ENCODE measurements around the gene CACNA2D2. TPM values are rescaled to one million over a fixed set of nuclear protein-coding genes. Genes with fewer than 3 reads are reported as not detected.

CACNA2D2 gene
- total RNA-seq, 1 experiment from 2014 or later, result 22.0 TPM

DNA sequence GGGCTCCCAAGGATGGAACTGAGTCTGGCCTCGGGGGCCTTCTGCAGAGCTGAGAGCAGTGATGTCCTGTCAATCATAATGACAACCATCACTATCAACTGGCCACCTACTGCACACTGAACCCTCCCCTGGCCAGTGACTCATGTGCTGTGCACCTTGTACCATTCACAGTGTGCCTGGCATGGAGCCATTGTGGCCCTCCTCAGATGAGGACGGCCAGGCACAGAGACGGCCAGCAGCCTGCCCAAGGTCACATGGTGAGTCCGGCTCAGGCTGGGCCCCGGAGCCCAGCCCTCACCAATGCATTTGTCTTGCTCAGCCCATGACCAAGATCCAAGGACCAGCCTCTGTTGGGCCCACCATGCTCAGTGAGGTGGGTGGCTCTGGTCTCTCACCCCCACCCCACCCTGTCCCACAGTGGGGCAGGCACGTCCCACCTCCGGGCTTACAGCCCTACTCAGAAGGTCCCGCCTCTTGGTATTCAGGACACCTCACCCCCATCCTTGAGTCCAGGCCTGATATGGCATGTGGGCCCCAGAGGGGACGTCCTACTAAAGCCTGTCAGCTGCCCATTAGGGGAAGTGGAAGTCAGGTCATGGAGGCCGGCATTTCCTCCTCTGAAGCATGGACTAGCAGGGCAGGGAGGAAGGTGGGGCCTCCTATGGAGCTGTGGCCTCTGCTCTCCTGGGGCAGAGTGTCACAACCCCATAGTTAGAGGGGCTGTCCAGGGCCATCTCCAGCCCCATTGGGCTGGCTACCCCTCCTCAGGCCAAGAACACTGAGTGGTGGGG is 108.2 kb downstream of the CACNA2D2 start (continued):
- TF ChIP-seq, protein P1, sequence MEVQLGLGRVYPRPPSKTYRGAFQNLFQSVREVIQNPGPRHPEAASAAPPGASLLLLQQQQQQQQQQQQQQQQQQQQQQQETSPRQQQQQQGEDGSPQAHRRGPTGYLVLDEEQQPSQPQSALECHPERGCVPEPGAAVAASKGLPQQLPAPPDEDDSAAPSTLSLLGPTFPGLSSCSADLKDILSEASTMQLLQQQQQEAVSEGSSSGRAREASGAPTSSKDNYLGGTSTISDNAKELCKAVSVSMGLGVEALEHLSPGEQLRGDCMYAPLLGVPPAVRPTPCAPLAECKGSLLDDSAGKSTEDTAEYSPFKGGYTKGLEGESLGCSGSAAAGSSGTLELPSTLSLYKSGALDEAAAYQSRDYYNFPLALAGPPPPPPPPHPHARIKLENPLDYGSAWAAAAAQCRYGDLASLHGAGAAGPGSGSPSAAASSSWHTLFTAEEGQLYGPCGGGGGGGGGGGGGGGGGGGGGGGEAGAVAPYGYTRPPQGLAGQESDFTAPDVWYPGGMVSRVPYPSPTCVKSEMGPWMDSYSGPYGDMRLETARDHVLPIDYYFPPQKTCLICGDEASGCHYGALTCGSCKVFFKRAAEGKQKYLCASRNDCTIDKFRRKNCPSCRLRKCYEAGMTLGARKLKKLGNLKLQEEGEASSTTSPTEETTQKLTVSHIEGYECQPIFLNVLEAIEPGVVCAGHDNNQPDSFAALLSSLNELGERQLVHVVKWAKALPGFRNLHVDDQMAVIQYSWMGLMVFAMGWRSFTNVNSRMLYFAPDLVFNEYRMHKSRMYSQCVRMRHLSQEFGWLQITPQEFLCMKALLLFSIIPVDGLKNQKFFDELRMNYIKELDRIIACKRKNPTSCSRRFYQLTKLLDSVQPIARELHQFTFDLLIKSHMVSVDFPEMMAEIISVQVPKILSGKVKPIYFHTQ (CRISPR knock-in tag; IDR thresholded peaks at IDR 0.05), result no peak
- TF ChIP-seq ZNF219 (CRISPR knock-in tag; IDR thresholded peaks at IDR 0.05; ENCODE audit: borderline replicate concordance) (no peak), HMGA2 (CRISPR knock-in tag; IDR thresholded peaks at IDR 0.05) (no peak), TEAD4 (CRISPR knock-in tag; IDR thresholded peaks at IDR 0.05) (no peak)

DNA sequence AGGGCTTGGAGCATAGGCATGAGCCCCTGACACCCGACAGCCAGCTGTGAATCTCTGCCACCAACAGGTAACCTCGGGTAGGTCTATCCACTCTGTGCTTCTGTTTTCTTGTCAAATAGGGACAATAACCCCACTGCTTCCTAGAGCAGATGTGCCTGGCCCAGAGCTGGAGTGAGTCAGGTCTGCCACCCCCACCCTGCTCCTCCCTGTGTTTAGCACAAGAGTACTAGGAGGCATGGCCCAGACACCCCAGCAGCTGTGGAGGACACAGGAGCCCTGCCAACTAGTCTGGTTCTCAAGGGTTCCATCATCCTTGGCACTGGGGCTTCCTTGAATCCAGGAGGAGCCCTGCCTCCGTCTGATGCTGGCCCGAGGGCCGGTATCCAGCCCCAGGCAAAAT is 110.4 kb downstream of the CACNA2D2 start:
- ChIA-PET POLR2A (no interaction called here), CTCF (no interaction called here)
- H3K4me1 Mint-ChIP-seq, result no peaks in the 10 kb centered on the region
- H3K9me3 Mint-ChIP-seq, result no peaks in the 10 kb centered on the region
- no peak overlapping the region for H3K27ac Mint-ChIP-seq
- ATAC-seq, result no peak
- no peak overlapping the region for H3K4me3 Mint-ChIP-seq
- no peak for DNase-seq (ENCODE audit: low spot score)
- no peaks in the 10 kb centered on the region for H3K27me3 Mint-ChIP-seq (ENCODE audit: low read depth)
- H3K36me3 Mint-ChIP-seq, result no peaks in the 10 kb centered on the region
- no peak for TF ChIP-seq ZNF416 (CRISPR knock-in tag; IDR thresholded peaks at IDR 0.05)
- TF ChIP-seq, protein P2, sequence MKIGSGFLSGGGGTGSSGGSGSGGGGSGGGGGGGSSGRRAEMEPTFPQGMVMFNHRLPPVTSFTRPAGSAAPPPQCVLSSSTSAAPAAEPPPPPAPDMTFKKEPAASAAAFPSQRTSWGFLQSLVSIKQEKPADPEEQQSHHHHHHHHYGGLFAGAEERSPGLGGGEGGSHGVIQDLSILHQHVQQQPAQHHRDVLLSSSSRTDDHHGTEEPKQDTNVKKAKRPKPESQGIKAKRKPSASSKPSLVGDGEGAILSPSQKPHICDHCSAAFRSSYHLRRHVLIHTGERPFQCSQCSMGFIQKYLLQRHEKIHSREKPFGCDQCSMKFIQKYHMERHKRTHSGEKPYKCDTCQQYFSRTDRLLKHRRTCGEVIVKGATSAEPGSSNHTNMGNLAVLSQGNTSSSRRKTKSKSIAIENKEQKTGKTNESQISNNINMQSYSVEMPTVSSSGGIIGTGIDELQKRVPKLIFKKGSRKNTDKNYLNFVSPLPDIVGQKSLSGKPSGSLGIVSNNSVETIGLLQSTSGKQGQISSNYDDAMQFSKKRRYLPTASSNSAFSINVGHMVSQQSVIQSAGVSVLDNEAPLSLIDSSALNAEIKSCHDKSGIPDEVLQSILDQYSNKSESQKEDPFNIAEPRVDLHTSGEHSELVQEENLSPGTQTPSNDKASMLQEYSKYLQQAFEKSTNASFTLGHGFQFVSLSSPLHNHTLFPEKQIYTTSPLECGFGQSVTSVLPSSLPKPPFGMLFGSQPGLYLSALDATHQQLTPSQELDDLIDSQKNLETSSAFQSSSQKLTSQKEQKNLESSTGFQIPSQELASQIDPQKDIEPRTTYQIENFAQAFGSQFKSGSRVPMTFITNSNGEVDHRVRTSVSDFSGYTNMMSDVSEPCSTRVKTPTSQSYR (CRISPR knock-in tag; IDR thresholded peaks at IDR 0.05), result no peak
- TF ChIP-seq, protein P3, sequence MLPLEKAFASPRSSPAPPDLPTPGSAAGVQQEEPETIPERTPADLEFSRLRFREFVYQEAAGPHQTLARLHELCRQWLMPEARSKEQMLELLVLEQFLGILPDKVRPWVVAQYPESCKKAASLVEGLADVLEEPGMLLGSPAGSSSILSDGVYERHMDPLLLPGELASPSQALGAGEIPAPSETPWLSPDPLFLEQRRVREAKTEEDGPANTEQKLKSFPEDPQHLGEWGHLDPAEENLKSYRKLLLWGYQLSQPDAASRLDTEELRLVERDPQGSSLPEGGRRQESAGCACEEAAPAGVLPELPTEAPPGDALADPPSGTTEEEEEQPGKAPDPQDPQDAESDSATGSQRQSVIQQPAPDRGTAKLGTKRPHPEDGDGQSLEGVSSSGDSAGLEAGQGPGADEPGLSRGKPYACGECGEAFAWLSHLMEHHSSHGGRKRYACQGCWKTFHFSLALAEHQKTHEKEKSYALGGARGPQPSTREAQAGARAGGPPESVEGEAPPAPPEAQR (CRISPR knock-in tag; IDR thresholded peaks at IDR 0.05), result no peak
- TF ChIP-seq FOXJ3 (CRISPR knock-in tag; IDR thresholded peaks at IDR 0.05; ENCODE audit: borderline replicate concordance), result no peak
- no peak for TF ChIP-seq ELF4 (CRISPR knock-in tag; IDR thresholded peaks at IDR 0.05; ENCODE audit: low read depth)
- TF ChIP-seq, protein P4, sequence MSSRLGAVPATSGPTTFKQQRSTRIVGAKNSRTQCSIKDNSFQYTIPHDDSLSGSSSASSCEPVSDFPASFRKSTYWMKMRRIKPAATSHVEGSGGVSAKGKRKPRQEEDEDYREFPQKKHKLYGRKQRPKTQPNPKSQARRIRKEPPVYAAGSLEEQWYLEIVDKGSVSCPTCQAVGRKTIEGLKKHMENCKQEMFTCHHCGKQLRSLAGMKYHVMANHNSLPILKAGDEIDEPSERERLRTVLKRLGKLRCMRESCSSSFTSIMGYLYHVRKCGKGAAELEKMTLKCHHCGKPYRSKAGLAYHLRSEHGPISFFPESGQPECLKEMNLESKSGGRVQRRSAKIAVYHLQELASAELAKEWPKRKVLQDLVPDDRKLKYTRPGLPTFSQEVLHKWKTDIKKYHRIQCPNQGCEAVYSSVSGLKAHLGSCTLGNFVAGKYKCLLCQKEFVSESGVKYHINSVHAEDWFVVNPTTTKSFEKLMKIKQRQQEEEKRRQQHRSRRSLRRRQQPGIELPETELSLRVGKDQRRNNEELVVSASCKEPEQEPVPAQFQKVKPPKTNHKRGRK (CRISPR knock-in tag; IDR thresholded peaks at IDR 0.05; ENCODE audit: borderline replicate concordance), result no peak
- TF ChIP-seq GTF2I (CRISPR knock-in tag; conservative IDR thresholded peaks at IDR 0.05), result no peak
- no peak for TF ChIP-seq ATF1 (CRISPR knock-in tag; IDR thresholded peaks at IDR 0.05)
- TF ChIP-seq, protein P5, sequence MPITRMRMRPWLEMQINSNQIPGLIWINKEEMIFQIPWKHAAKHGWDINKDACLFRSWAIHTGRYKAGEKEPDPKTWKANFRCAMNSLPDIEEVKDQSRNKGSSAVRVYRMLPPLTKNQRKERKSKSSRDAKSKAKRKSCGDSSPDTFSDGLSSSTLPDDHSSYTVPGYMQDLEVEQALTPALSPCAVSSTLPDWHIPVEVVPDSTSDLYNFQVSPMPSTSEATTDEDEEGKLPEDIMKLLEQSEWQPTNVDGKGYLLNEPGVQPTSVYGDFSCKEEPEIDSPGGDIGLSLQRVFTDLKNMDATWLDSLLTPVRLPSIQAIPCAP (CRISPR knock-in tag; IDR thresholded peaks at IDR 0.05), result no peak
- TF ChIP-seq NFE2L1 (CRISPR knock-in tag; IDR thresholded peaks at IDR 0.05), result no peak
- TF ChIP-seq, protein P6, sequence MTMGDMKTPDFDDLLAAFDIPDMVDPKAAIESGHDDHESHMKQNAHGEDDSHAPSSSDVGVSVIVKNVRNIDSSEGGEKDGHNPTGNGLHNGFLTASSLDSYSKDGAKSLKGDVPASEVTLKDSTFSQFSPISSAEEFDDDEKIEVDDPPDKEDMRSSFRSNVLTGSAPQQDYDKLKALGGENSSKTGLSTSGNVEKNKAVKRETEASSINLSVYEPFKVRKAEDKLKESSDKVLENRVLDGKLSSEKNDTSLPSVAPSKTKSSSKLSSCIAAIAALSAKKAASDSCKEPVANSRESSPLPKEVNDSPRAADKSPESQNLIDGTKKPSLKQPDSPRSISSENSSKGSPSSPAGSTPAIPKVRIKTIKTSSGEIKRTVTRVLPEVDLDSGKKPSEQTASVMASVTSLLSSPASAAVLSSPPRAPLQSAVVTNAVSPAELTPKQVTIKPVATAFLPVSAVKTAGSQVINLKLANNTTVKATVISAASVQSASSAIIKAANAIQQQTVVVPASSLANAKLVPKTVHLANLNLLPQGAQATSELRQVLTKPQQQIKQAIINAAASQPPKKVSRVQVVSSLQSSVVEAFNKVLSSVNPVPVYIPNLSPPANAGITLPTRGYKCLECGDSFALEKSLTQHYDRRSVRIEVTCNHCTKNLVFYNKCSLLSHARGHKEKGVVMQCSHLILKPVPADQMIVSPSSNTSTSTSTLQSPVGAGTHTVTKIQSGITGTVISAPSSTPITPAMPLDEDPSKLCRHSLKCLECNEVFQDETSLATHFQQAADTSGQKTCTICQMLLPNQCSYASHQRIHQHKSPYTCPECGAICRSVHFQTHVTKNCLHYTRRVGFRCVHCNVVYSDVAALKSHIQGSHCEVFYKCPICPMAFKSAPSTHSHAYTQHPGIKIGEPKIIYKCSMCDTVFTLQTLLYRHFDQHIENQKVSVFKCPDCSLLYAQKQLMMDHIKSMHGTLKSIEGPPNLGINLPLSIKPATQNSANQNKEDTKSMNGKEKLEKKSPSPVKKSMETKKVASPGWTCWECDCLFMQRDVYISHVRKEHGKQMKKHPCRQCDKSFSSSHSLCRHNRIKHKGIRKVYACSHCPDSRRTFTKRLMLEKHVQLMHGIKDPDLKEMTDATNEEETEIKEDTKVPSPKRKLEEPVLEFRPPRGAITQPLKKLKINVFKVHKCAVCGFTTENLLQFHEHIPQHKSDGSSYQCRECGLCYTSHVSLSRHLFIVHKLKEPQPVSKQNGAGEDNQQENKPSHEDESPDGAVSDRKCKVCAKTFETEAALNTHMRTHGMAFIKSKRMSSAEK (CRISPR knock-in tag; IDR thresholded peaks at IDR 0.05; ENCODE audit: borderline replicate concordance), result no peak
- TF ChIP-seq OVOL2 (CRISPR knock-in tag; IDR thresholded peaks at IDR 0.05; ENCODE audit: borderline replicate concordance), result no peak
- no peak for TF ChIP-seq NR2C2 (CRISPR knock-in tag; IDR thresholded peaks at IDR 0.05)
- TF ChIP-seq, protein P7, sequence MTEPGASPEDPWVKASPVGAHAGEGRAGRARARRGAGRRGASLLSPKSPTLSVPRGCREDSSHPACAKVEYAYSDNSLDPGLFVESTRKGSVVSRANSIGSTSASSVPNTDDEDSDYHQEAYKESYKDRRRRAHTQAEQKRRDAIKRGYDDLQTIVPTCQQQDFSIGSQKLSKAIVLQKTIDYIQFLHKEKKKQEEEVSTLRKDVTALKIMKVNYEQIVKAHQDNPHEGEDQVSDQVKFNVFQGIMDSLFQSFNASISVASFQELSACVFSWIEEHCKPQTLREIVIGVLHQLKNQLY (CRISPR knock-in tag; IDR thresholded peaks at IDR 0.05), result no peak
- TF ChIP-seq ZNF396 (CRISPR knock-in tag; IDR thresholded peaks at IDR 0.05; ENCODE audit: borderline replicate concordance), result no peak
- no peak for TF ChIP-seq ZBTB21 (CRISPR knock-in tag; IDR thresholded peaks at IDR 0.05; ENCODE audit: borderline replicate concordance)
- no peak for TF ChIP-seq IRF2 (CRISPR knock-in tag; IDR thresholded peaks at IDR 0.05; ENCODE audit: borderline replicate concordance, low read depth)
